Right cardiac atrium (tissue), 5 donors: ENCODE results near the gene INSM1. TPM values are rescaled to one million over a fixed set of nuclear protein-coding genes. Genes with fewer than 3 reads are reported as not detected.
"Not testable (repeated sequence)": the region's sequence is repeated elsewhere in the genome, so short reads cannot be mapped to it uniquely, and the experiment has no call there.

Source experiments
- ATAC-seq, 2 donors: fragments of 200-7000 bp; cut with Tn5 transposase; one replicate each; pipeline versions ENCODE4 v1.8.0 to v1.9.1; 2020; ENCODE audit warnings: moderate library complexity in 2 of 2, mild to moderate bottlenecking in 1 of 2
- DNase-seq, 3 donors: peaks; one replicate each; pipeline ENCODE4 v3.0.0-alpha.2; 2020
- H3K27ac ChIP-seq: one replicate; pipeline ENCODE4 v1.5.1; 2013; ENCODE audit warnings: mild to moderate bottlenecking, low read length, control low read depth, moderate library complexity
- H3K27me3 ChIP-seq: one replicate; pipeline ENCODE4 v1.6.1; 2013; ENCODE audit not compliant: control insufficient read depth, insufficient read depth
- H3K4me1 ChIP-seq: one replicate; pipeline ENCODE4 v1.6.1; 2013; ENCODE audit warnings: low read length; ENCODE audit not compliant: control insufficient read depth, insufficient read depth
- H3K4me3 ChIP-seq: one replicate; pipeline ENCODE4 v1.5.1; 2013; ENCODE audit warnings: low read length, control low read depth
- H3K9me3 ChIP-seq: one replicate; pipeline ENCODE4 v1.6.1; 2013; ENCODE audit warnings: low read length; ENCODE audit not compliant: control insufficient read depth
- WGBS: extraction: QIAGEN DNeasy Blood & Tissue Kit; methylation state at CpG from one replicate; pipeline ENCODE4 v1.1.7; 2013; 5-methylcytosine and 5-hydroxymethylcytosine counted together
- intact Hi-C, 4 donors: fragments of 100-400 bp; cut with DNase I; formaldehyde crosslinking; loops; one replicate each; pipeline versions ENCODE4 v1.11.0 to v1.14.0; 2022 to 2023
- polyA plus RNA-seq: library from polyadenylated mRNA; stranded (reverse); fragments of 200-250 nt; gene quantifications from one replicate; pipeline ENCODE4 v1.2.3, GENCODE V29; 2013
- total RNA-seq, 4 donors: library from RNA; stranded (reverse); fragmentation: NEBNext Ultra II Directional; extraction: Animal tissue kit (Norgen Biotek cat#: 25700); gene quantifications; one replicate each; pipeline ENCODE4 v1.2.1, GENCODE V29; 2021
- donor health status: healthy with polysubstance abuse.
- donor health status: DM: no; HTN: yes; CAD: no.
- donor health status: DM: no; HTN: no; CAD: no.
- donor health status: DM: no; HTN: yes; CAD: no; lungs with severe emphysema.
- donor health status: DM: yes; HTN: yes; CAD: no.

The INSM1 gene
- total and polyA plus RNA-seq, 5 donors: not detected

- Histone ChIP-seq H3K27me3 (no peaks in the 10 kb centered on the region), H3K4me1 (no peaks in the 10 kb centered on the region), H3K4me3 (no peak overlapping the region), H3K27ac (no peak overlapping the region), H3K9me3 (no peaks in the 10 kb centered on the region)
- ATAC-seq: no peak
- no peak for DNase-seq
- intact Hi-C loops: no loop called here
- 89% methylated on average over 14 of the region's 14 CpGs for WGBS
Measured at GRCh38 chr20:20338133-20338730, 29.7 kb upstream of the INSM1 start.

GRCh38 chr20:20340443-20340842 lies 27.5 kb upstream of the INSM1 start:
- Histone ChIP-seq H3K27ac (no peak overlapping the region), H3K9me3 (no peaks in the 10 kb centered on the region), H3K4me3 (no peak overlapping the region), H3K27me3 (no peaks in the 10 kb centered on the region), H3K4me1 (no peaks in the 10 kb centered on the region)
- intact Hi-C loops: no loop called here
- ATAC-seq (no peak), DNase-seq (no peak)
- WGBS: 89% methylated on average over 16 of the region's 16 CpGs

DNA sequence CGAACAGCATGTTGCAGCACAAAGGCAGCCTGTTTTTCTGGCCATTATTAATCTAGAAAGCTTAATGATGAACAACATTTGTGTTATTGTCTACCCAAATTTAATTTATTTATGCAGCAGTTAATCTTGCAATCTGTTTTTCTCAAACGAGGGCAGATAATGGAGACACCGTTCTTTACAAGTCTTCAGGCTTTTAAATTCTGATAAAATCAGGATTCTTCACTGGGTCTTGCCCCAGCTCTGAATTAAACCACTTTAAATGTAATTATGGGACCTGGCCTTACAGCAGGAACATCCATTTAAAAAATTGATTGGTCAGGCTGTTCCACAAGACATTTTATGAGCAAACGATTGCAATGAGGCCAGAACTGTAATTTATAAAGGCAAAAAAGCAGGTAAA lies 26.5 kb upstream of the INSM1 start:
- WGBS: 67% methylated on average over 4 of the region's 4 CpGs
- Histone ChIP-seq H3K27me3 (no peaks in the 10 kb centered on the region), H3K9me3 (no peaks in the 10 kb centered on the region), H3K4me1 (no peaks in the 10 kb centered on the region), H3K27ac (no peak overlapping the region), H3K4me3 (no peak overlapping the region)
- intact Hi-C loops: no loop called here
- no peak for DNase-seq
- ATAC-seq: no peak

- Histone ChIP-seq H3K27me3 (no peaks in the 10 kb centered on the region), H3K4me3 (no peak overlapping the region), H3K4me1 (no peaks in the 10 kb centered on the region), H3K9me3 (no peaks in the 10 kb centered on the region), H3K27ac (no peak overlapping the region)
- ATAC-seq (no peak), DNase-seq (no peak)
- WGBS: 78% methylated on average over 5 of the region's 5 CpGs
- intact Hi-C loops: no loop called here
Measured at GRCh38 chr20:20342066-20342465, 25.8 kb upstream of the INSM1 start.

- H3K4me1 ChIP-seq: no peaks in the 10 kb centered on the region
- intact Hi-C loops: no loop called here
- H3K27me3 ChIP-seq: no peaks in the 10 kb centered on the region
- DNase-seq (no peak), ATAC-seq (no peak)
- H3K27ac ChIP-seq: no peak overlapping the region
- whole genome bisulfite sequencing: 56% methylated on average over 7 of the region's 7 CpGs
- H3K9me3 ChIP-seq: no peaks in the 10 kb centered on the region
- H3K4me3 ChIP-seq: no peak overlapping the region
Measured at GRCh38 chr20:20343932-20344331, 24.0 kb upstream of the INSM1 start.

DNA sequence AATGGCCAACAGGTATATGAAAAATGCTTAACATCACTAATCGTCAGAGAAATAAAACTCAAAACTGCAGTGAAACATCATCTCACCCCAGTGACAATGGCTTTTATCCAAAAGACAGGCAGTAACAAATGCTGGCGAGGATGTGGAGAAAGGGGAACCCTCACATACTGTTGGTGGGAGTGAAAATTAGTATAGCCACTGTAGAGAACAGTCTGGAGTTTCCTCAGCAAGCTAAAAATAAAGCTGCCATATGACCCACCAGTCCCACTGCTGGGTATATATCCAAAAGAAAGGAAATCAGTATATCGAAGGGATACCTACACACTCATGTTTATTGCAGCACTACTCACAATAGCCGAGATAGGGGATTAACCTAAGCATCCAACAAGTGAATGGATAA lies 23.4 kb upstream of the INSM1 start:
- Histone ChIP-seq H3K27ac (no peak overlapping the region), H3K4me1 (no peaks in the 10 kb centered on the region), H3K4me3 (no peak overlapping the region), H3K9me3 (no peaks in the 10 kb centered on the region), H3K27me3 (no peaks in the 10 kb centered on the region)
- DNase-seq: no peak
- intact Hi-C loops: no loop called here
- 81% methylated on average over 4 of the region's 4 CpGs for WGBS
- ATAC-seq: no peak

DNA sequence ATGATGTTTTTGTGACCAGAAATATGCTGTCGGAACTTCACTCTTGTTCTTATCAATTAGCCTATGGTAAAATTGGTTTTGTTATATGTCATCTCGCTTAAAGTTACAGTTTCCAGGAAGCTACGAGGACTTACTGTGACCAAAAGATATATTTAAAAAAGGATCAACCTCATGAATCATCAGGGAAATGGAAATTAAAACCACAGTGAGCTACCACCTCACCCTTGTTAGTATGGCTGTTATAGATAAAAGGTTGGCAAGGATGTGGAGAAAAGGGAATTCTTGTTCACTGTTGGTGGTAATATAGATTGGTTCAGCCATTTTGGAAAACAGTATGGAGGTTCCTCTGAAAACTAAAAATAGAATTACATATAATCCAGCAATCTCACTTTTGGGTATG lies 14.3 kb upstream of the INSM1 start:
- Histone ChIP-seq H3K9me3 (no peaks in the 10 kb centered on the region), H3K4me3 (no peak overlapping the region), H3K27me3 (peaks cover 3% of the 10 kb centered on the region), H3K4me1 (no peaks in the 10 kb centered on the region), H3K27ac (no peak overlapping the region)
- no peak for ATAC-seq
- 78% methylated on average over 3 of the region's 3 CpGs for WGBS
- DNase-seq: no peak
- intact Hi-C loops: no loop called here

GRCh38 chr20:20355503-20355902 lies 12.4 kb upstream of the INSM1 start:
- intact Hi-C loops, DNase-seq, H3K4me1 ChIP-seq: not testable (repeated sequence)

GRCh38 chr20:20358801-20359200 lies 9.1 kb upstream of the INSM1 start:
- Histone ChIP-seq H3K27ac (no peak overlapping the region), H3K9me3 (no peaks in the 10 kb centered on the region), H3K27me3 (no peaks in the 10 kb centered on the region), H3K4me3 (no peak overlapping the region), H3K4me1 (no peaks in the 10 kb centered on the region)
- ATAC-seq (no peak), DNase-seq (no peak)
- intact Hi-C loops: no loop called here

More at GRCh38 chr20:20355503-20355902, 12.4 kb upstream of the INSM1 start:
- ATAC-seq, H3K4me3 ChIP-seq, H3K9me3 ChIP-seq, H3K27me3 ChIP-seq, H3K27ac ChIP-seq: not testable (repeated sequence)

DNA sequence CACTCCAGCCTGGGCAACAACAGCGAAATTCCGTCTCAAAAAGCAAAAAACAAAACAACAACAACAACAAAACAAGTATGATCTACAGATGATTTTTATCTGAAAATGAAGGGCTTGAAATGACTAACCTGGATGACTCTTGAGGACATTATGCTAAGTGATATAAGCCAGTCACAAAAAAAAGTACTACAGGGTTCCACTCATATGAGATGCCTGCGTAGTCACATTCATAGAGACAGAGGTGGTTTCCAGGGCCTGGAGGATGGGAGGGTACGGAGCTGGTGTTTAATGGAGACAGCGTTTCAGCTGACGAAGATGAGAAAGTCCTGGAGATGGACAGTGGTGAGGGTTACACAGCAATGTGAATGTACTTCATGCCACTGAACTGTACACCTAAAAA lies 8.3 kb upstream of the INSM1 start:
- 81% methylated on average over 6 of the region's 6 CpGs for WGBS
- no peak overlapping the region for H3K4me3 ChIP-seq
- H3K9me3 ChIP-seq: no peaks in the 10 kb centered on the region
- intact Hi-C loops: loop anchor here in 2 of 4 donors (5.0 to 10.0 kb wide), 2 partner anchors 205 to 208 kb away; no protein-coding TSS in a partner anchor
- H3K4me1 ChIP-seq: no peaks in the 10 kb centered on the region
- H3K27me3 ChIP-seq: no peaks in the 10 kb centered on the region
- ATAC-seq (no peak), DNase-seq (no peak)
- no peak overlapping the region for H3K27ac ChIP-seq

DNA sequence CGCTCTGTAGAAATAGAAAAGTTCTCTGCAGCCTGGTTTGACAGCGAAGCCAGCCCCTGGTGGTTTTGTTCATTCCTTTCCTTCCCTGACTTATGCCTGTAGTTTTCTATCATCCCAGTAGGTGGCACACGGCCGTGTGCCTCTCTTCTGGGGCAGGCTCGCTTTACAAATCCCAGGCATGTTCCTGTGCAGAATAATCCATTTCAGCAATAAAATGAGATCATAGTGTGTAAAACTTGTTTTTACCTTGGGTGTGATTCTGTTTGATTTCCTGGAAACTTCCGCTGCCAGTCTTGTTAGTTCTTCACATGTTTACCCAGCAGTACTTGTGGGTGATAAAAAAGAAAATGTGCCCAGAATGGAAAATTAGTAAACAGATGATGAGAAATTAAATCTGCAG lies 7.4 kb upstream of the INSM1 start:
- WGBS: 4% methylated on average over 6 of the region's 6 CpGs
- Histone ChIP-seq H3K27me3 (no peaks in the 10 kb centered on the region), H3K9me3 (no peaks in the 10 kb centered on the region), H3K4me3 (no peak overlapping the region), H3K27ac (no peak overlapping the region), H3K4me1 (no peaks in the 10 kb centered on the region)
- peak in 1 of 3 donors; percentile 50 for DNase-seq
- intact Hi-C loops: loop anchor here in 2 of 4 donors (5.0 to 10.0 kb wide), 2 partner anchors 204 to 207 kb away; no protein-coding TSS in a partner anchor
- peak; percentile 78 to 80 for ATAC-seq
